ENCODE results near the gene MSRB2.

MSRB2 gene

DNA sequence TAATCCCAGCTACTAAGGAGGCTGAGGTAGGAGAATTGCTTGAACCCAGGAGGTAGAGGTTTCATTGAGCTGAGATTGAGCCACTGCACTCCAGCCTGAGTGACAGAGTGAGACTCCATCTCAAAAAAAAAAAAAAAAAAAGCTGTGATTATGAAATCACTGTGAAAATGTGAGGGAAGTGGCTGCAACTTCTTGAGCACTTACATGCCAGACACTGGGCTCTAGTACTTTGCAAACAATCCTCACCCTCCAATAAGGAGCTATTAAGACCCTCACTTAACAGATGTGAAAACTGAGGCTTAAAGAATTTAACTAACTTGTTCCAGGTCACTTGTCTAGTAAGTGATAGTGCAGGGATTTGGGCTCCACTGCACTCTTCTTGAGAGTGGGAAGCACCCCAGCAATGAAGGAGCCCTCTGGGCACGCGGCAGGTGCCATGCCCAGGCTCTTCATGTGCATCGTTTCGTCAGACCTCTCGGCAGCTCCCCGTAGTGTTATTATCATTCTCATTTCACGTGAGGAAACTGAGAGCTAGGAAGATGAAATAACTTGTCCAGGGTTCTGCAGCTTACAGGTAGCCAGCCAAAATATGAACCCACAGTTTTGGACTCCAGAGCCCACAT lies 19.0 kb downstream of the MSRB2 start:
- no peak overlapping the region for H3K4me3 ChIP-seq (ENCODE audit: control insufficient read depth, low read depth, low read length)
- TF ChIP-seq CTCF (IDR thresholded peaks at IDR 0.05; ENCODE audit: control insufficient read depth, insufficient read depth, low read depth, low read length, missing control alignments): no peak
- no peak for DNase-seq (ENCODE audit: low read depth)

- H3K4me3 ChIP-seq (ENCODE audit: control insufficient read depth, low read depth, low read length): no peak overlapping the region
- no peak for DNase-seq (ENCODE audit: low read depth)
- TF ChIP-seq CTCF (IDR thresholded peaks at IDR 0.05; ENCODE audit: control insufficient read depth, insufficient read depth, low read depth, low read length, missing control alignments): no peak
Measured at GRCh38 chr10:23116486-23117205, 21.3 kb downstream of the MSRB2 start.

- H3K4me3 ChIP-seq (ENCODE audit: control insufficient read depth, low read depth, low read length): no peak overlapping the region
- DNase-seq (ENCODE audit: low read depth): no peak
- TF ChIP-seq CTCF (IDR thresholded peaks at IDR 0.05; ENCODE audit: control insufficient read depth, insufficient read depth, low read depth, low read length, missing control alignments): no peak
Measured at GRCh38 chr10:23120001-23120934, 24.9 kb downstream of the MSRB2 start.

- TF ChIP-seq CTCF (IDR thresholded peaks at IDR 0.05; ENCODE audit: control insufficient read depth, insufficient read depth, low read depth, low read length, missing control alignments): no peak
- no peak overlapping the region for H3K4me3 ChIP-seq (ENCODE audit: control insufficient read depth, low read depth, low read length)
- DNase-seq (ENCODE audit: low read depth): no peak
Measured at GRCh38 chr10:23121135-23121534, 25.8 kb downstream of the MSRB2 start.

DNA sequence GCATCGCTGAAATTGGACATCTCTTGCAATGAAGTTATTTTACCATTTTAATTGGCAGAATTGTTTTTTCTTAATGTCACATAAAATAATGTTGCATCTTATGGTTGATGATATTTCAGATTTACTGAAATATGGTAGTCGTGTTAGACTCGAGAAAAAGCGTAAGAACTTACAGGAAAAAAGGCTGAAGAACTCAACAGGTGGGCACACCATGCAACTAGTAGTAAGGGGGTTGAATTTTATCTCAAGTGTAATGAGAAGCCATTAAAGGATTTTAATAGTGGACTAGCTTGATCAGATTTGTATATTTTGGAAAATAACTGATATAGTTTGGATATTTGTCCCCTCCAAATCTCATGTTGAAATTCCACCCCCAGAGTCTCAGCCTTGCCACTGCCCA lies 41.1 kb downstream of the MSRB2 start:
- no peak for DNase-seq (ENCODE audit: low read depth)
- no peak for TF ChIP-seq CTCF (IDR thresholded peaks at IDR 0.05; ENCODE audit: control insufficient read depth, insufficient read depth, low read depth, low read length, missing control alignments)
- no peak overlapping the region for H3K4me3 ChIP-seq (ENCODE audit: control insufficient read depth, low read depth, low read length)

DNA sequence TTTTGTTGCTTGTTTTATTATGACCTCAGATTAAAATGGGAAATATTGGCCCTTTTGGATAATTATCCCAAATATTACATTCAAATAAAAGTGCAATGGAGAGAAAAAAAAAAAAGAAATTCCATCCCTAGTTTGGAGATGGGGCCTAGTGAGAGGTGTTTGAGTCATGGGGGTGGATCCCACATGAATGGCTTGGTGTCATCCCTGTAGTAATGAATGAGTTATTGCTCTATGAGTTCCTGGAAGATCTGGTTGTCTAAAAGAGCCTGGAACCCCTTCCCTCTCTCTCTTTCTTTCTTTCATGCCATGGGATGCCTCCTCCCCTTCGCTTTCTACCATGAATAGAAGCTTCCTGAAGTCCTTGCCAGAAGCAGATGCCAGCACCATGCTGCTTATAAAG lies 44.3 kb downstream of the MSRB2 start:
- H3K4me3 ChIP-seq (ENCODE audit: control insufficient read depth, low read depth, low read length): no peak overlapping the region
- no peak for TF ChIP-seq CTCF (IDR thresholded peaks at IDR 0.05; ENCODE audit: control insufficient read depth, insufficient read depth, low read depth, low read length, missing control alignments)
- DNase-seq (ENCODE audit: low read depth): no peak
